Tibial nerve (tissue), 3 donors: Measurements from ENCODE around the gene GHRL.

ENCODE experiments used
- EP300 ChIP-seq, 2 donors: sonication (generic); formaldehyde crosslinking; IDR thresholded peaks; one replicate each; pipeline ENCODE4 v1.6.1; 2017; ENCODE audit warnings: antibody characterized with exemption in 2 of 2, mild to moderate bottlenecking in 1 of 2
- POLR2A ChIP-seq, 2 donors: fragments of 450-650 bp; IDR thresholded peaks; one replicate each; pipeline ENCODE4 v1.6.1; 2017; ENCODE audit warnings: antibody characterized with exemption in 2 of 2, mild to moderate bottlenecking in 2 of 2, moderate library complexity in 2 of 2

DNA sequence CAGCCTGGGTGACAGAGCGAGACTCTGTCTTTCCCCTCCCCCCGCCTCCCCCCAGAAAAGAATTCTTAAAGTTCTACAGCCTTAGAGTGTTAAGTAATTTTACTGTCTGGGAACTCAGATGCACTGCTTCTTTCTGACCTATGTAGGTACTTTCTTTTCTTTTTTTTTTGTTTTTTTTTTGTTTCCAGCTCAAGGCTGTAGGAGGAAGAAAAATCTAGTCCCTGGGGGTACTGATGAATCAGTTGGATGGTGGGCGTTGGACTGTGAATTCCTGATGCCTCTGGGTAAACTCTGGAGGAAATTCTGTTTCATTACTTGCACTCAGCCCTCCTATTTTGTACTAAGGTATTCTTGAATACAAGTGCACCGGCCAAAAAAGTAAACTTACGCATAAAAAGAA is 10.8 kb downstream of the GHRL start:
- no peak for TF ChIP-seq POLR2A (IDR thresholded peaks at IDR 0.05)
- no peak for TF ChIP-seq EP300 (IDR thresholded peaks at IDR 0.05)
